B cell (primary cell): ENCODE measurements around the gene B4GALT3. TPM values are rescaled to one million over a fixed set of nuclear protein-coding genes. Genes with fewer than 3 reads are reported as not detected.

ENCODE experiments used
- ATAC-seq: fragments of 200-7000 bp; cut with Tn5 transposase; one replicate; pipeline ENCODE4 v1.10.0; 2021; ENCODE audit warnings: low read depth, mild to moderate bottlenecking, moderate number of reproducible peaks, moderate library complexity
- CTCF ChIA-PET: fragments of 350-600 bp; sonication (Branson Sonifier 250); formaldehyde crosslinking; loops from one replicate; lab custom pipeline; 2021; ENCODE audit warnings: antibody characterized with exemption, inconsistent platforms; lab: Charles Lee
- POLR2A ChIA-PET: fragments of 350-600 bp; sonication (Branson Sonifier 250); formaldehyde crosslinking; loops from one replicate; lab custom pipeline; 2021; ENCODE audit warnings: antibody characterized with exemption; lab: Charles Lee
- DNase-seq: peaks from one replicate; pipeline ENCODE4 v3.0.0; 2013
- H2AFZ ChIP-seq: 2 replicates; pipeline ENCODE4 v1.6.1; 2012; ENCODE audit warnings: mild to moderate bottlenecking, low read depth, low read length; ENCODE audit not compliant: insufficient read depth, poor library complexity, severe bottlenecking
- H3K27ac ChIP-seq, 2 donors: 1 replicate in 1 of 2; 2 replicates in 1 of 2; pipeline ENCODE4 v1.5.1; 2012 to 2013; ENCODE audit warnings: low read length in 2 of 2, mild to moderate bottlenecking in 2 of 2, moderate library complexity in 1 of 2
- H3K27me3 ChIP-seq, 4 experiments: fragments of 200-600 bp in 1 of 4; sonication (generic) in 1 of 4; replicated peaks in 1 of 4; 1 replicate in 2 of 4; 2 replicates in 2 of 4; pipeline versions ENCODE4 v1.6.1 to v1.7.0; 2013 to 2016; ENCODE audit warnings: low read length in 3 of 4, mild to moderate bottlenecking in 2 of 4, mixed read lengths in 1 of 4, moderate library complexity in 1 of 4; ENCODE audit not compliant: insufficient read depth in 4 of 4, control insufficient read depth in 3 of 4; ENCODE audit errors: control extremely low read depth in 1 of 4
- H3K36me3 ChIP-seq, 2 experiments: replicated peaks in 1 of 2; 1 replicate in 1 of 2; 2 replicates in 1 of 2; pipeline versions ENCODE4 v1.6.1 to v1.7.1; 2013; ENCODE audit warnings: low read length in 1 of 2; ENCODE audit not compliant: insufficient read depth in 2 of 2, control insufficient read depth in 1 of 2; ENCODE audit errors: control extremely low read depth in 1 of 2, extremely low read depth in 1 of 2
- H3K4me1 ChIP-seq, 2 donors: fragments of 200-600 bp in 1 of 2; sonication (generic) in 1 of 2; 1 replicate in 1 of 2; 2 replicates in 1 of 2; pipeline versions ENCODE4 v1.5.1 to v1.6.1; 2013 to 2017; ENCODE audit warnings: low read length in 2 of 2; ENCODE audit not compliant: control insufficient read depth in 2 of 2, insufficient read depth in 2 of 2
- H3K4me2 ChIP-seq: replicated peaks from 2 replicates; pipeline ENCODE3; 2012; ENCODE audit warnings: mild to moderate bottlenecking, low read depth, low read length; ENCODE audit not compliant: poor library complexity, severe bottlenecking
- H3K4me3 ChIP-seq, 5 experiments: fragments of 200-600 bp in 1 of 5; sonication (generic) in 1 of 5; 1 replicate in 3 of 5; 2 replicates in 2 of 5; pipeline versions ENCODE4 v1.5.1 to v1.7.0; 2011 to 2016; ENCODE audit warnings: low read length in 4 of 5, mild to moderate bottlenecking in 4 of 5, low read depth in 2 of 5, control low read depth in 1 of 5, moderate library complexity in 1 of 5; ENCODE audit not compliant: insufficient read depth in 1 of 5; ENCODE audit errors: control extremely low read depth in 1 of 5, extremely low read depth in 1 of 5
- H3K79me2 ChIP-seq: fragments of 200-600 bp; sonication (generic); one replicate; pipeline ENCODE4 v1.6.0; 2016; ENCODE audit warnings: low read length; ENCODE audit not compliant: control insufficient read depth, insufficient read depth
- H3K9ac ChIP-seq: fragments of 200-600 bp; sonication (generic); 2 replicates; pipeline ENCODE4 v1.6.1; 2017; ENCODE audit warnings: mild to moderate bottlenecking, low read length, moderate library complexity
- H3K9me3 ChIP-seq, 3 donors: one replicate each; pipeline versions ENCODE4 v1.6.1 to v1.7.1; 2013; ENCODE audit warnings: low read length in 2 of 3; ENCODE audit not compliant: control insufficient read depth in 2 of 3, insufficient read depth in 1 of 3; ENCODE audit errors: control extremely low read depth in 1 of 3
- H4K20me1 ChIP-seq: 2 replicates; pipeline ENCODE4 v1.6.0; 2012; ENCODE audit warnings: mild to moderate bottlenecking, low read length; ENCODE audit not compliant: insufficient read depth, control insufficient read depth, poor library complexity, severe bottlenecking
- H3K27ac Mint-ChIP-seq: one replicate; pipeline ENCODE4 v1.8.0; 2021; ENCODE audit warnings: mixed read lengths
- H3K27me3 Mint-ChIP-seq: one replicate; pipeline ENCODE4 v1.8.0; 2021; ENCODE audit warnings: mixed read lengths
- H3K4me1 Mint-ChIP-seq: one replicate; pipeline ENCODE4 v1.8.0; 2021; ENCODE audit warnings: mixed read lengths
- H3K4me3 Mint-ChIP-seq: one replicate; pipeline ENCODE4 v1.8.0; 2021; ENCODE audit warnings: mixed read lengths
- H3K9me3 Mint-ChIP-seq: one replicate; pipeline ENCODE4 v1.8.0; 2022; ENCODE audit warnings: mixed read lengths; ENCODE audit not compliant: insufficient read depth
- EZH2 ChIP-seq: IDR thresholded peaks from 2 replicates; pipeline ENCODE4 v1.6.1; 2012; ENCODE audit warnings: borderline replicate concordance, low read depth, mild to moderate bottlenecking, moderate library complexity, low read length; ENCODE audit not compliant: insufficient read depth, poor library complexity, severe bottlenecking
- WGBS: methylation state at CpG from one replicate; pipeline ENCODE4 v1.1.5; 2013; ENCODE audit warnings: missing lambda C conversion rate; ENCODE audit not compliant: insufficient coverage; 5-methylcytosine and 5-hydroxymethylcytosine counted together
- intact Hi-C: fragments of 100-400 bp; cut with micrococcal nuclease; formaldehyde crosslinking; loops from one replicate; pipeline ENCODE4 v1.10.0; 2022
- polyA plus RNA-seq: library from polyadenylated mRNA; depleted of rRNA; stranded (reverse); fragments of >200 nt; gene quantifications from 2 replicates; pipeline ENCODE4 v1.2.3, GENCODE V29; 2012
- total RNA-seq, 2 donors: library from RNA; stranded (reverse); fragments of 120-200 nt in 1 of 2; gene quantifications; 1 replicate in 1 of 2; 2 replicates in 1 of 2; pipeline versions ENCODE4 v1.2.3 to v1.2.4, GENCODE V29; 2013 to 2022
- TF ChIP-seq, protein P1 (sequence below): fragments of 200-600 bp; IDR thresholded peaks from one replicate; pipeline ENCODE4 v1.8.0; 2022; ENCODE audit warnings: antibody characterized with exemption, mild to moderate bottlenecking

Gene B4GALT3
- total and polyA plus RNA-seq, 2 donors (not counting 1 experiment from before 2014, with no cell fraction given): 37.6 to 59.6 TPM

DNA sequence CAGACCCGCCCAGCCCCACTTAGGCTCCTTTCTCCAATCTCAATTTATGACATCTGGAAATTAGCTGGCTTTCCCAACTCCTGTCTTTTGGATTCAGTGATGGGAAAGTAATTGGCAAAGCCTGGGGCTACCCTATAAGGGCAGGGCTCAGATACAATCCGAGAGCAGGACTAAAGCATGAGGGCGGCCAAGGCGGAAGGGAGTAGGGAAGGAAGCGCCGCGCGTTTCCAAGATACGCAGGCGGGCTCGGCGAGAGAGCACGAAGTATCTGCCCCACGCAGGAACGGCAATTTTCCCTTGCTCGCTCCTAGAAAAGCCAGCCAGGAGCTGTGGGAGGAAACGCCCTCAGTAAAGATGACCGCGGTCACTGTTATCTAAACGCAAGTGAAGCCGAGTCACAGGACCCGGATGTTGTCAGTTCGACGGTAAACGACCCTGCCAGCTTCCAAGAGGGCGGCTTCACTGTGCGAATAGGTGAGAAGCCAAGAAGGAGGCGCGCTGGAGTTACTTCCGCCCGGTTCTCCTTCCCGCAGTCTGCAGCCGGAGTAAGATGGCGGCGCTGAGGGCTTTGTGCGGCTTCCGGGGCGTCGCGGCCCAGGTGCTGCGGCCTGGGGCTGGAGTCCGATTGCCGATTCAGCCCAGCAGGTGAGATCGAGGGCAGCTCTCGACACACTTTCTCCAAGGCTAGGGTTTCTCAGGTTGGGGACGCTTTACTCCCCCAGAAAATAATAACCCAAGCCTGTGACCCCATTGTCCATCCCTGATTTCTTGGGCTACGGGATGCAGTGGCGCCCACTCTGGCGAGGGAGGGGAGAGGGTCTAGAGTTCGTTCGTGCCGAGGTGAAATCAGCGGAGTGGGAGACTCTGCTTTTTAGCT lies 24.8 kb upstream of the B4GALT3 start, which contains the start of gene NDUFS2:
Gene NDUFS2, plus strand, starts transcription at position 532 of the 877 bp plus-strand sequence. Its CDS starts 19 bp downstream, at position 551.
- Histone ChIP-seq H3K27ac (peak within 1 kb of the TSS; percentile 81 to 88), H3K4me2 (peak within 1 kb of the TSS; percentile 91), H2AFZ (peak within 1 kb of the TSS; percentile 95), H3K36me3 (peaks cover 0 to 19% of the 10 kb centered on the region in 2 experiments), H3K9me3 (no peaks in the 10 kb centered on the region), H3K9ac (peak within 1 kb of the TSS; percentile 90), H3K4me1 (peaks cover 16 to 26% of the 10 kb centered on the region in 2 donors), H4K20me1 (peaks cover 4% of the 10 kb centered on the region), H3K79me2 (peaks cover 44% of the 10 kb centered on the region), H3K4me3 (peak within 1 kb of the TSS; percentile 77 to 99 (median 88)), H3K27me3 (no peaks in the 10 kb centered on the region)
- Mint-ChIP-seq H3K9me3 (no peaks in the 10 kb centered on the region), H3K4me3 (peak within 1 kb of the TSS; percentile 96), H3K4me1 (peaks cover 36% of the 10 kb centered on the region), H3K27ac (peak within 1 kb of the TSS; percentile 97), H3K27me3 (no peaks in the 10 kb centered on the region)
- ATAC-seq: peak; percentile 98
- 6% methylated on average over 49 of the region's 53 CpGs for WGBS
- ChIA-PET POLR2A (interaction anchor here (0.5 to 2.5 kb wide), 12 partner anchors 11 to 548 kb away, joined by 3 to 21 read pairs (median 4); partner anchors contain the start of genes B4GALT3, DUSP12, PPOX and TOMM40L), CTCF (interaction anchor here (0.8 to 3.9 kb wide), 19 partner anchors 9 to 198 kb away, joined by 3 to 23 read pairs (median 4); partner anchors contain the start of genes KLHDC9, PPOX and TOMM40L)
- DNase-seq: peak; percentile 97
- intact Hi-C loops: loop anchor here (1.0 to 5.0 kb wide), 11 partner anchors 10 to 187 kb away; partner anchors contain the start of genes B4GALT3, CFAP126, DEDD and MPZ
- TF ChIP-seq, protein P1, sequence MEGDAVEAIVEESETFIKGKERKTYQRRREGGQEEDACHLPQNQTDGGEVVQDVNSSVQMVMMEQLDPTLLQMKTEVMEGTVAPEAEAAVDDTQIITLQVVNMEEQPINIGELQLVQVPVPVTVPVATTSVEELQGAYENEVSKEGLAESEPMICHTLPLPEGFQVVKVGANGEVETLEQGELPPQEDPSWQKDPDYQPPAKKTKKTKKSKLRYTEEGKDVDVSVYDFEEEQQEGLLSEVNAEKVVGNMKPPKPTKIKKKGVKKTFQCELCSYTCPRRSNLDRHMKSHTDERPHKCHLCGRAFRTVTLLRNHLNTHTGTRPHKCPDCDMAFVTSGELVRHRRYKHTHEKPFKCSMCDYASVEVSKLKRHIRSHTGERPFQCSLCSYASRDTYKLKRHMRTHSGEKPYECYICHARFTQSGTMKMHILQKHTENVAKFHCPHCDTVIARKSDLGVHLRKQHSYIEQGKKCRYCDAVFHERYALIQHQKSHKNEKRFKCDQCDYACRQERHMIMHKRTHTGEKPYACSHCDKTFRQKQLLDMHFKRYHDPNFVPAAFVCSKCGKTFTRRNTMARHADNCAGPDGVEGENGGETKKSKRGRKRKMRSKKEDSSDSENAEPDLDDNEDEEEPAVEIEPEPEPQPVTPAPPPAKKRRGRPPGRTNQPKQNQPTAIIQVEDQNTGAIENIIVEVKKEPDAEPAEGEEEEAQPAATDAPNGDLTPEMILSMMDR: no peak
- TF ChIP-seq EZH2: no peak
